ENCODE measurements around the gene GUCY2D. TPM values are rescaled to one million over a fixed set of nuclear protein-coding genes. Genes with fewer than 3 reads are reported as not detected.

Gene GUCY2D
- total RNA-seq, 1 donor from 2014 or later: not detected

Other genes starting within 250 kb of the GUCY2D start
- gene KDM6B, start 168.4 kb upstream of the GUCY2D start, total RNA-seq: 96.0 and 99.6 TPM in 2 replicates
- 4.1 and 6.1 TPM in 2 replicates for gene TMEM88, start 147.5 kb upstream of the GUCY2D start, total RNA-seq
- 52.6 and 53.0 TPM in 2 replicates for gene NAA38, start 145.1 kb upstream of the GUCY2D start, total RNA-seq
- 8.8 and 10.5 TPM in 2 replicates for gene CYB5D1, start 144.6 kb upstream of the GUCY2D start, total RNA-seq
- gene CHD3, start 113.8 kb upstream of the GUCY2D start, total RNA-seq: 158 and 164 TPM in 2 replicates
- 4.8 and 5.0 TPM in 2 replicates for gene RNF227, start 86.3 kb upstream of the GUCY2D start, total RNA-seq
- gene KCNAB3, start 72.8 kb upstream of the GUCY2D start, total RNA-seq: 9.9 and 11.3 TPM in 2 replicates
- gene TRAPPC1, start 70.7 kb upstream of the GUCY2D start, total RNA-seq: 156 and 190 TPM in 2 replicates
- gene CNTROB, start 70.4 kb upstream of the GUCY2D start, total RNA-seq: 60.0 and 60.3 TPM in 2 replicates
- gene ALOX15B, start 36.4 kb downstream of the GUCY2D start, total RNA-seq: not detected in 2 replicates
- 0.87 and 1.4 TPM in 2 replicates for gene ALOX12B, start 85.1 kb downstream of the GUCY2D start, total RNA-seq
- not detected in 2 replicates for gene ALOXE3, start 115.9 kb downstream of the GUCY2D start, total RNA-seq
- gene HES7, start 121.5 kb downstream of the GUCY2D start, total RNA-seq: 2.4 and 3.1 TPM in 2 replicates
- gene PER1, start 149.8 kb downstream of the GUCY2D start, total RNA-seq: 41.8 and 43.2 TPM in 2 replicates
- gene VAMP2, start 160.3 kb downstream of the GUCY2D start, total RNA-seq: 44.6 and 44.7 TPM in 2 replicates
- 18.7 and 25.0 TPM in 2 replicates for gene TMEM107, start 173.8 kb downstream of the GUCY2D start, total RNA-seq
- gene BORCS6, start 187.6 kb downstream of the GUCY2D start, total RNA-seq: 7.8 and 8.0 TPM in 2 replicates
- gene AURKB, start 208.0 kb downstream of the GUCY2D start, total RNA-seq: 113 TPM in 2 replicates
- gene CTC1, start 245.4 kb downstream of the GUCY2D start, total RNA-seq: 76.7 and 81.0 TPM in 2 replicates
- 165 and 174 TPM in 2 replicates for gene PFAS, start 246.7 kb downstream of the GUCY2D start, total RNA-seq